Measurements from ENCODE around the gene ZNF335.

The ZNF335 gene

GRCh38 chr20:46001498-46001897 lies 29.5 kb upstream of the ZNF335 start:
- TF ChIP-seq YY1 (IDR thresholded peaks at IDR 0.05; ENCODE audit: low read depth) (no peak), MAX (IDR thresholded peaks at IDR 0.05) (no peak)

GRCh38 chr20:46000262-46000996 lies 28.4 kb upstream of the ZNF335 start:
- TF ChIP-seq CREB1 (IDR thresholded peaks at IDR 0.05; ENCODE audit: low read depth), result no peak

GRCh38 chr20:45999557-46000261 lies 27.7 kb upstream of the ZNF335 start:
- TF ChIP-seq EP300 (IDR thresholded peaks at IDR 0.05; ENCODE audit: borderline replicate concordance), result no peak
- no peak for TF ChIP-seq TCF12 (IDR thresholded peaks at IDR 0.05; ENCODE audit: low read depth)
- TF ChIP-seq YY1 (IDR thresholded peaks at IDR 0.05; ENCODE audit: low read depth), result no peak

- TF ChIP-seq ZBTB7A (IDR thresholded peaks at IDR 0.05; ENCODE audit: low read depth) (no peak), CEBPB (IDR thresholded peaks at IDR 0.05) (no peak), FOXM1 (IDR thresholded peaks at IDR 0.05; ENCODE audit: borderline replicate concordance, low read depth) (no peak), TEAD4 (IDR thresholded peaks at IDR 0.05) (no peak), TCF12 (IDR thresholded peaks at IDR 0.05; ENCODE audit: low read depth) (no peak), RAD21 (IDR thresholded peaks at IDR 0.05; ENCODE audit: low read depth) (no peak), NFIC (IDR thresholded peaks at IDR 0.05) (no peak), CREB1 (IDR thresholded peaks at IDR 0.05; ENCODE audit: low read depth) (no peak), EGR1 (IDR thresholded peaks at IDR 0.05) (no peak), TAF1 (IDR thresholded peaks at IDR 0.05; ENCODE audit: low read depth) (no peak), REST (IDR thresholded peaks at IDR 0.05; ENCODE audit: low read depth) (no peak), MAX (IDR thresholded peaks at IDR 0.05) (no peak), USF1 (IDR thresholded peaks at IDR 0.05) (no peak), YY1 (IDR thresholded peaks at IDR 0.05; ENCODE audit: low read depth) (no peak), EP300 (IDR thresholded peaks at IDR 0.05; ENCODE audit: borderline replicate concordance) (no peak)
Measured at GRCh38 chr20:45998761-45999160, 26.8 kb upstream of the ZNF335 start.

- TF ChIP-seq USF1 (IDR thresholded peaks at IDR 0.05) (no peak), NFIC (IDR thresholded peaks at IDR 0.05) (no peak), EGR1 (IDR thresholded peaks at IDR 0.05) (no peak), YY1 (IDR thresholded peaks at IDR 0.05; ENCODE audit: low read depth) (no peak), TEAD4 (IDR thresholded peaks at IDR 0.05) (no peak), REST (IDR thresholded peaks at IDR 0.05; ENCODE audit: low read depth) (no peak), TAF1 (IDR thresholded peaks at IDR 0.05; ENCODE audit: low read depth) (no peak), RAD21 (IDR thresholded peaks at IDR 0.05; ENCODE audit: low read depth) (no peak), FOXM1 (IDR thresholded peaks at IDR 0.05; ENCODE audit: borderline replicate concordance, low read depth) (no peak), ZBTB7A (IDR thresholded peaks at IDR 0.05; ENCODE audit: low read depth) (no peak)
Measured at GRCh38 chr20:45998337-45998736, 26.3 kb upstream of the ZNF335 start.

GRCh38 chr20:45997187-45997586 lies 25.2 kb upstream of the ZNF335 start:
- TF ChIP-seq FOXM1 (IDR thresholded peaks at IDR 0.05; ENCODE audit: borderline replicate concordance, low read depth) (no peak), YY1 (IDR thresholded peaks at IDR 0.05; ENCODE audit: low read depth) (no peak), RAD21 (IDR thresholded peaks at IDR 0.05; ENCODE audit: low read depth) (no peak), USF1 (IDR thresholded peaks at IDR 0.05) (no peak), TAF1 (IDR thresholded peaks at IDR 0.05; ENCODE audit: low read depth) (no peak), ZBTB7A (IDR thresholded peaks at IDR 0.05; ENCODE audit: low read depth) (no peak), CEBPB (IDR thresholded peaks at IDR 0.05) (no peak), NFIC (IDR thresholded peaks at IDR 0.05) (no peak), EP300 (IDR thresholded peaks at IDR 0.05; ENCODE audit: borderline replicate concordance) (no peak), MAX (IDR thresholded peaks at IDR 0.05) (no peak), TCF12 (IDR thresholded peaks at IDR 0.05; ENCODE audit: low read depth) (no peak), CREB1 (IDR thresholded peaks at IDR 0.05; ENCODE audit: low read depth) (no peak)

Measured in Ishikawa (cell line).